Stimulated activated CD4-positive, alpha-beta T cell treated with anti-CD3 and anti-CD28 coated beads, Interleukin-1b, Interleukin-23, amount 100 ng/mL, for 48 hours (primary cell): Measurements from ENCODE around the gene ARHGAP32.

ENCODE experiments used
- DNase-seq: peaks from one replicate; pipeline ENCODE4 v3.0.0-alpha.2; 2020

Gene ARHGAP32

GRCh38 chr11:129106788-129107187 is 85.3 kb downstream of the ARHGAP32 start:
- no peak for DNase-seq

GRCh38 chr11:129102756-129103155 is 89.4 kb downstream of the ARHGAP32 start:
- no peak for DNase-seq

- DNase-seq = no peak
Measured at GRCh38 chr11:129102225-129102624, 89.9 kb downstream of the ARHGAP32 start.

GRCh38 chr11:129093283-129093682 is 98.8 kb downstream of the ARHGAP32 start:
- DNase-seq = no peak

GRCh38 chr11:129090056-129090455 is 102.1 kb downstream of the ARHGAP32 start:
- DNase-seq = no peak

GRCh38 chr11:129089279-129089678 is 102.8 kb downstream of the ARHGAP32 start:
- DNase-seq = no peak

GRCh38 chr11:129086976-129087375 is 105.1 kb downstream of the ARHGAP32 start:
- no peak for DNase-seq

GRCh38 chr11:129077191-129077590 is 114.9 kb downstream of the ARHGAP32 start:
- DNase-seq = no peak

GRCh38 chr11:129075757-129076156 is 116.4 kb downstream of the ARHGAP32 start:
- no peak for DNase-seq

- no peak for DNase-seq
Measured at GRCh38 chr11:129067454-129067853, 124.7 kb downstream of the ARHGAP32 start.

GRCh38 chr11:129066229-129066628 is 125.9 kb downstream of the ARHGAP32 start:
- no peak for DNase-seq

GRCh38 chr11:129063118-129063517 is 129.0 kb downstream of the ARHGAP32 start:
- no peak for DNase-seq

GRCh38 chr11:129061492-129062230 is 130.5 kb downstream of the ARHGAP32 start:
- DNase-seq = no peak

GRCh38 chr11:129056916-129057315 is 135.2 kb downstream of the ARHGAP32 start:
- DNase-seq = no peak

- no peak for DNase-seq
Measured at GRCh38 chr11:129055196-129055595, 136.9 kb downstream of the ARHGAP32 start.

GRCh38 chr11:129048911-129049310 is 143.2 kb downstream of the ARHGAP32 start:
- DNase-seq = no peak

GRCh38 chr11:129045150-129045549 is 147.0 kb downstream of the ARHGAP32 start:
- no peak for DNase-seq

- no peak for DNase-seq
Measured at GRCh38 chr11:129042503-129042902, 149.6 kb downstream of the ARHGAP32 start.

- no peak for DNase-seq
Measured at GRCh38 chr11:129041611-129042018, 150.5 kb downstream of the ARHGAP32 start.

GRCh38 chr11:129040934-129041333 is 151.2 kb downstream of the ARHGAP32 start:
- DNase-seq = no peak

GRCh38 chr11:129035244-129035643 is 156.9 kb downstream of the ARHGAP32 start:
- DNase-seq = no peak

GRCh38 chr11:129034001-129034400 is 158.1 kb downstream of the ARHGAP32 start:
- DNase-seq = no peak

- DNase-seq = peak; percentile 1
Measured at GRCh38 chr11:129023968-129024676, 168.0 kb downstream of the ARHGAP32 start.

GRCh38 chr11:129021295-129021694 is 170.8 kb downstream of the ARHGAP32 start:
- no peak for DNase-seq
